NCI-H1092 (cell line): ENCODE results near the gene CFAP54.
"Not testable (repeated sequence)": the region's sequence is repeated elsewhere in the genome, so short reads cannot be mapped to it uniquely, and the experiment has no call there.

Source experiments
- DNase-seq: peaks from one replicate; lab custom pipeline; 2025; lab: John Stamatoyannopoulos, UW

The CFAP54 gene

DNA sequence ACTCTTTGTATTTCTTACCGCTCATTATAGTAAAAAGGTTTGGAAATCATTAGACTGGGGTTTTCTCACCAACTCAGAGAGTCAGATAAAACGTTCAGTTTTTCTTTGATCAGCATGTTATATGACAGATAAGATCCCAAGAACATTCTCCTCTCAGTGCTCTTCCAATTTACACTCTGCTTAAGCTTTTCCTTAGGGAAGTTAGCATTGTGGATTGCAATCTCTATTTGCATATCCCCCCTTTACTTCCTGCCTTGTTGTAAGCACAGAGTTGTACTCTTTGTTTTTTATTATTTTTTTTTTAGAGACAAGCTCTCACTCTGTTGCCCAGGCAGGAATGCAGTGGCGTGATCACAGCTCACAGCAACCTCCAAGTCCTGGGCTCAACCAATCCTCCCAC lies 11.4 kb upstream of the CFAP54 start:
- DNase-seq: no peak

DNA sequence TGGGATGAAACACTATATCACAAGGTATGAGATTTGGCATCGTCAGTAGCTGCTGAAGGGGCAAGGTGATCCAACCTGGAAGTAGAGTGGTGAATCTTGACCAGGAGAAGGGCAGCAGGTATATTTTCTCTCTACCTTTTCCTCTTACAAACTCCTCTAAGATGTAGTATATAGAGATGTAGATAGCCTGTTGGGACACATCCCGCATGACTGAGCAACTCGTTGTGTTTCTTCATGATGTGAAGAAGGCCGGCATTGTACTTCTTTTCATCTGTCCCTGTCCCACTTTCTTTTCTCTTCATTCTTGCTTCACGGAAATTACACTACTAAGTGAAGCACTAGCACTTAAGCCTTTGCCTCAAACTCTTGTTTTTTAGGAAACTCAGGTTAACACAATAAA lies 7.3 kb upstream of the CFAP54 start:
- DNase-seq: no peak

GRCh38 chr12:96483116-96483515 lies 6.3 kb upstream of the CFAP54 start:
- DNase-seq: no peak

DNA sequence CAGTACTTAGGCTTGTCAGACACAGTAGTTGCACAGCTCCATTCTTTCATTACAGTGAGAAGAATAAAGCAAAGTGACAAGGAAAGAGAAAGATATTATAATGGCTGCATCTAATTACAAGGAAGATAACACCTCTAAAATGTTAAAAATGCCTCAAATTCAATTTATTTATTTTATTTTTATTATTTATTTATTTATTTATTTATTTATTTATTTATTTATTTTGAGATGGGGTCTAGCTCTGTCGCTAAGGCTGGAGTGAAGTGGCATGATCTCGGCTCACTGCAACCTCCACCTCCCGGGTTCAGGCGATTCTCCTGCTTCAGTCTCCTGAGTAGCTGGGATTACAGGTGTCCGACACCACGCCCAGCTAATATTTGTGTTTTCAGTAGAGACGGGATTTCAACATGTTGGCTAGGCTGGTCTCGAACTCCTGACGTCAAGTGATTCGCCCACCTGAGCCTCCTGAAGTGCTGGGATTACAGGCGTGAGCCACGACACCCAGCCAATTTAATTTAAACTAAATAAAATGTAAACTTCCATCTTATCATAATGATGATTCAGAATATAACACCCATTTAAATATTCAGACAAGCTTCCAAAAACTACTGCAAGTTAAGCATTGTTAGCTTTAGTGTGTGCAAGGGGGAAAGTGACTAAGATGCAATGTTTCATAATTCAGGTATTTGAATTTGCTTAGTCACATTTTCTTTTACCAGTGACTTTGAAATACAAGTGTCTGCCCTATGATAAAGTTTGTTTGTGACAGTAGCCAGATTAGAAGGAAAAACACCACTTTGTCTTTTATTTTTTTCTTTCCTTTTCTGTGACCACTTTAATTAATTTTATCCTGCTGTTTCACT lies 2.4 kb upstream of the CFAP54 start:
- DNase-seq: no peak

DNA sequence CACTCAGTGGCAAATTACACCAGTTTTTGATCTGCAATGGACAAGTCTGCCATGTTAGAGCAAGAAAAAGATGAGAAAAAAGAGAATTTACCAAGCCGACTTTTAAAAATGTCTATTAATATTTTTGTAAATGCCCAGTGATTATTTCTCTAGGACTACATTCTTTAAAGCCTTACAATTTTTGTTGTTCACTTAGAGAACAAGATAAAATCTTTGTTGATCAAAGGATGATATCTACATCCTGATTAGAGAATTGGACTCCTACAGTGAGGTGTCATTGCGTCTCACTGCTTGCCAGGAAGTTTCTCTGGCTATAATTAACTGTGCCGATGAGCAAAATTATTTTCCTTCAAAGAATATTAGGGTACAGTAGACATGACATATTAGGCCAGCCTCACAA lies 1.7 kb upstream of the CFAP54 start:
- DNase-seq: no peak

DNA sequence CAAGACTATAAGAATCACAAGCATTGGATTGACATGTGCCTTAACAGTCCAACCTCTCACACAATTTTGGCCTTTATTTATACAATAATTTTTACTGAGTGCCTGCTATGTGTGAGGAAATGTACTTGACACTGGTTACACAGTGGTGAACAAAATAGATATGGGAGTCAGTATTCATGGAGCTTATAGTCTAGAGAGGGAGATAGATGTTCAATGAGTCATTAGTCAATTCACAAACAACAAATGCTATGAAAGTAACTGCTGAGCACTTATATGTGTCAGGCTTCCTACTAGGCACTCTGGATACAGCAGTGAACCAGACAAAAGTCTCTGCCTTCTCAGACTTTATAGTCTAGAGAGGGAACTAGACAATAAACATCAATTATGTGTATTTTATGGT lies 3.7 kb downstream of the CFAP54 start:
- no peak for DNase-seq

DNA sequence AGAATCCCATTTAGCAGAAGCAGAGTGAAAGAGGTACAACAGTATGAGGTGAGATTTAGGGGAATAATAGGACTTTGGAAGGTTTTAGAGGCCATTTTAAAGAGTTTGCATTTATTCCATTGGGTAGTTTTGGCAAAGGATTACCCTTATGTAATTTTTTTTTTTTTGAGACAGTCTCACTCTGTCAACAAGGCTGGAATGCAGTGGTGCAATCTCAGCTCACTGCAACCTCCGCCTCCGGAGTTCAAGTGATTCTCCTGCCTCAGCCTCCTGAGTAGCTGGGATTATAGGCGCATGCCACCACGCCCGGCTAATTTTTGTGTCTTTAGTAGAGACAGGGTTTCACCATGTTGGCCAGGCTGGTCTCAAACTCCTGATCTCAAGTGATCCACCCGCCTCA lies 4.8 kb downstream of the CFAP54 start:
- DNase-seq: not testable (repeated sequence)

DNA sequence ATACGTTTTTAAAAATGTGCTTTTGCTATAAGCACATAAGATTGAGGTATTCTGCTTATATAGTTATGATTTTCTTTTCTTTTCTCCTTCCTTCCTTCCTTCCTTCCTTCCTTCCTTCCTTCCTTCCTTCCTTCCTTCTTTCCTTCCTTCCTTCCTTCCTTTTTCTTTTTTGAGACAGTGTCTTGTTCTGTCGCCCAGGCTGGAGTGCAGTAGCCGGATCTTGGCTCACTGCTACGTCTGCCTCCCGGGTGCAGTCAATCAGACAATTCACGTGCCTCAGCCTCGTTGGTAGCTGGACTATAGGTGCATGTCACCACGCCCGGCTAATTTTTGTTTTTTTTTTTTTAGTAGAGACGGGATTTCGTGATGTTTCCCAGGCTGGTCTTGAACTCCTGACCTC lies 5.8 kb downstream of the CFAP54 start:
- DNase-seq: no peak

DNA sequence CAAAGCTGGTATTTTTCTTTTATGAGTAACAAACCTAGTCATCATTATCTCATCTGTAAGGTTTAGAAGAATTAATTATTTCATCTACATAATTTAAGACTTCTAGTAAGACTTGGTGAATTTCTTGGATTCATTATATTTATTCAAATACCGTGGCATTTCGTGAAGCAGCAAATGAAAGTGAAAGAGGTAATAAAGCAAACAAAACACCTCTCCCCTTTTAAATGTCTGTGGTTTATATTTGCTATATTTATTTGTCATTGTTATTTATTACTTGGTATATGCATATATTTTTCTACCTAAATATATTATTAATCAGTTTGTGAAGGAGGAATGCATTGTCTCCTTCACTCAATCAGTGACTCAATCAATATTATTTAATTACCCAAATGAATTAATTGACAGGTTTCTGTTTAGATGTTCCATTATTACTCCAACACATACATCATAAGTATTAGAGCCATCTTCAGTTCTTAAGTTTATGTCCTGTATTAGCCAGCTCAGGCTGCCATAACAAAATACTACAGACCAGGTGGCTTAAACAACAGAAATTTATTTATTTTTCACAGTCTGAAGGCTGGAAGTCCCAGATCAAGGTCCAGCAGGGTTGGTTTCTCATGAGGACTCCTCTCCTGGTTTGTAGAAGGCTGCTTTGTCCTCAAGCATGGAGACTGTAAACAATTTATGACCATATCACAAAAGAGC lies 6.6 kb downstream of the CFAP54 start:
- no peak for DNase-seq

GRCh38 chr12:96496944-96497343 lies 7.6 kb downstream of the CFAP54 start:
- no peak for DNase-seq

GRCh38 chr12:96497855-96498254 lies 8.5 kb downstream of the CFAP54 start:
- no peak for DNase-seq

GRCh38 chr12:96500693-96501092 lies 11.3 kb downstream of the CFAP54 start:
- no peak for DNase-seq

GRCh38 chr12:96501133-96501761 lies 11.9 kb downstream of the CFAP54 start:
- DNase-seq: no peak

GRCh38 chr12:96501908-96502307 lies 12.5 kb downstream of the CFAP54 start:
- no peak for DNase-seq

GRCh38 chr12:96502477-96502876 lies 13.1 kb downstream of the CFAP54 start:
- DNase-seq: no peak

GRCh38 chr12:96502949-96503532 lies 13.7 kb downstream of the CFAP54 start:
- no peak for DNase-seq

- no peak for DNase-seq
These were observed 14.6 kb downstream of the CFAP54 start for GRCh38 chr12:96503976-96504375.

- DNase-seq: no peak
These were observed 17.4 kb downstream of the CFAP54 start for GRCh38 chr12:96506776-96507175.

GRCh38 chr12:96510306-96510764 lies 21.0 kb downstream of the CFAP54 start:
- DNase-seq: no peak

DNA sequence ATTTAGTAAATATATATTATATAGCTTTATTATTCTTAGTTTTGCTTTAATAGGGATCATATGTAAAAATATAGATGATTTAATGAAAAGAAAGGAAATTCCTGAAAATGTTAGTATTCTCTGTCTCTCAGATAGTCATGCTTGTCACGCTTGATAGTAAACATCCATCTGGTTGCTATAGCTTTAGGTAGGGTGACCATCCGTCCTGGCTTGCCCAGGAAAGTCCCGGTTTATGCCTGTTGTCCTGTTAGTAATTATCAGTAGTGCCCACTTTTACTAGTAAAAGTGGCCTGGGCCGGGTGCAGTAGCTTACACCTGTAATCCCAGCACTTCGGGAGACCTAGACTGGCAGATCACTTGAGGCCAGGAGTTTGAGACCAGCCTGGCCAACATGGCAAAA lies 23.8 kb downstream of the CFAP54 start:
- no peak for DNase-seq

DNA sequence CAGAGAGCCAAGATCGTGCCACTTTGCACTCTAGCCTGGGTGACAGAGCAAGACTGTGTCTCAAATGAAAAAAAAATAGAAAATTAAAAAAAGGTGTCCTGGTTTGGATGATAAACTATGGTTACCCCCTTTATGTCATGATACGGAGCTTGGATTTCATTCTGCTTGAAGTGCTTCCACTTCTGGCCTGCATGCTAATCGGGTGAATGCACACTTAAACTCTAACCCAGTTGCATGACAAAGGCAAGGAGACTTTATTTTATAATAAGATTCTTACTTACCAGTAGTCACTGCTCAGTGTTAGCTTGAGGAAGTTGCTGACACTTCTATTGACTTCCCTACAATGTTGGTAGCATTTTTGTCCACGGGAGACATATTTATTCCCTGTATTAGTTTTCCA lies 24.3 kb downstream of the CFAP54 start:
- no peak for DNase-seq

GRCh38 chr12:96514328-96514727 lies 25.0 kb downstream of the CFAP54 start:
- no peak for DNase-seq
